ENCODE measurements around the gene PLEKHG7. TPM values are rescaled to one million over a fixed set of nuclear protein-coding genes. Genes with fewer than 3 reads are reported as not detected.

Gene PLEKHG7
- total RNA-seq, 1 donor from 2014 or later: not detected

- peaks cover 2% of the 10 kb centered on the region for H3K27me3 Mint-ChIP-seq (ENCODE audit: low read depth)
- TF ChIP-seq CTCF (IDR thresholded peaks at IDR 0.05): no peak
- no peak overlapping the region for H3K27ac Mint-ChIP-seq (ENCODE audit: unreplicated experiment)
- DNase-seq (ENCODE audit: low spot score): no peak
- H3K36me3 Mint-ChIP-seq (ENCODE audit: low read depth): no peaks in the 10 kb centered on the region
- H3K4me3 Mint-ChIP-seq (ENCODE audit: unreplicated experiment): no peak overlapping the region
- no peaks in the 10 kb centered on the region for H3K4me1 Mint-ChIP-seq (ENCODE audit: low read depth)
- H3K9me3 Mint-ChIP-seq (ENCODE audit: low read depth): no peaks in the 10 kb centered on the region
These were observed 28.3 kb upstream of the PLEKHG7 start for GRCh38 chr12:92674500-92674899.

GRCh38 chr12:92675092-92675865, 27.5 kb upstream of the PLEKHG7 start:
- Mint-ChIP-seq H3K36me3 (ENCODE audit: low read depth) (no peaks in the 10 kb centered on the region), H3K4me3 (ENCODE audit: unreplicated experiment) (no peak overlapping the region), H3K4me1 (ENCODE audit: low read depth) (no peaks in the 10 kb centered on the region), H3K27me3 (ENCODE audit: low read depth) (peaks cover under 1% of the 10 kb centered on the region), H3K9me3 (ENCODE audit: low read depth) (no peaks in the 10 kb centered on the region), H3K27ac (ENCODE audit: unreplicated experiment) (no peak overlapping the region)
- no peak for DNase-seq (ENCODE audit: low spot score)
- no peak for TF ChIP-seq CTCF (IDR thresholded peaks at IDR 0.05)

- H3K4me3 Mint-ChIP-seq (ENCODE audit: unreplicated experiment): no peak overlapping the region
- no peaks in the 10 kb centered on the region for H3K27me3 Mint-ChIP-seq (ENCODE audit: low read depth)
- no peak overlapping the region for H3K27ac Mint-ChIP-seq (ENCODE audit: unreplicated experiment)
- H3K9me3 Mint-ChIP-seq (ENCODE audit: low read depth): no peaks in the 10 kb centered on the region
- no peaks in the 10 kb centered on the region for H3K36me3 Mint-ChIP-seq (ENCODE audit: low read depth)
- TF ChIP-seq CTCF (IDR thresholded peaks at IDR 0.05): no peak
- H3K4me1 Mint-ChIP-seq (ENCODE audit: low read depth): no peaks in the 10 kb centered on the region
- DNase-seq (ENCODE audit: low spot score): no peak
These were observed 26.1 kb upstream of the PLEKHG7 start for GRCh38 chr12:92676710-92677109.

- no peak for DNase-seq (ENCODE audit: low spot score)
- Mint-ChIP-seq H3K36me3 (ENCODE audit: low read depth) (no peaks in the 10 kb centered on the region), H3K4me1 (ENCODE audit: low read depth) (no peaks in the 10 kb centered on the region), H3K9me3 (ENCODE audit: low read depth) (peaks cover 13% of the 10 kb centered on the region), H3K27ac (ENCODE audit: unreplicated experiment) (no peak overlapping the region), H3K4me3 (ENCODE audit: unreplicated experiment) (no peak overlapping the region), H3K27me3 (ENCODE audit: low read depth) (no peaks in the 10 kb centered on the region)
- no peak for TF ChIP-seq CTCF (IDR thresholded peaks at IDR 0.05)
These were observed 12.2 kb upstream of the PLEKHG7 start for GRCh38 chr12:92690601-92691000.

- Mint-ChIP-seq H3K27ac (ENCODE audit: unreplicated experiment) (no peak overlapping the region), H3K36me3 (ENCODE audit: low read depth) (no peaks in the 10 kb centered on the region), H3K4me1 (ENCODE audit: low read depth) (no peaks in the 10 kb centered on the region), H3K27me3 (ENCODE audit: low read depth) (no peaks in the 10 kb centered on the region), H3K9me3 (ENCODE audit: low read depth) (peaks cover 7% of the 10 kb centered on the region), H3K4me3 (ENCODE audit: unreplicated experiment) (no peak overlapping the region)
- no peak for TF ChIP-seq CTCF (IDR thresholded peaks at IDR 0.05)
- no peak for DNase-seq (ENCODE audit: low spot score)
These were observed 7.7 kb upstream of the PLEKHG7 start for GRCh38 chr12:92695056-92695455.
